ENCODE results near the gene FBXW4.

Gene FBXW4

GRCh38 chr10:101666083-101666482 is 28.9 kb downstream of the FBXW4 start:
- no peak overlapping the region for H3K4me3 ChIP-seq (ENCODE audit: low read depth, low read length)
- DNase-seq (ENCODE audit: low read depth), result no peak
- TF ChIP-seq CTCF (IDR thresholded peaks at IDR 0.05; ENCODE audit: insufficient read depth, low read depth, low read length, missing control alignments), result no peak

- no peak for DNase-seq (ENCODE audit: low read depth)
- H3K4me3 ChIP-seq (ENCODE audit: low read depth, low read length), result no peak overlapping the region
- TF ChIP-seq CTCF (IDR thresholded peaks at IDR 0.05; ENCODE audit: insufficient read depth, low read depth, low read length, missing control alignments), result no peak
Measured at GRCh38 chr10:101663097-101663496, 31.9 kb downstream of the FBXW4 start.

- no peak overlapping the region for H3K4me3 ChIP-seq (ENCODE audit: low read depth, low read length)
- TF ChIP-seq CTCF (IDR thresholded peaks at IDR 0.05; ENCODE audit: insufficient read depth, low read depth, low read length, missing control alignments), result no peak
- DNase-seq (ENCODE audit: low read depth), result no peak
Measured at GRCh38 chr10:101660256-101660655, 34.7 kb downstream of the FBXW4 start.

- DNase-seq (ENCODE audit: low read depth), result no peak
Measured at GRCh38 chr10:101658975-101659374, 36.0 kb downstream of the FBXW4 start.

GRCh38 chr10:101656890-101657289 is 38.1 kb downstream of the FBXW4 start:
- H3K4me3 ChIP-seq (ENCODE audit: low read depth, low read length), result no peak overlapping the region
- DNase-seq (ENCODE audit: low read depth), result no peak
- no peak for TF ChIP-seq CTCF (IDR thresholded peaks at IDR 0.05; ENCODE audit: insufficient read depth, low read depth, low read length, missing control alignments)

More at GRCh38 chr10:101658975-101659374, 36.0 kb downstream of the FBXW4 start:
- no peak overlapping the region for H3K4me3 ChIP-seq (ENCODE audit: low read depth, low read length)
- TF ChIP-seq CTCF (IDR thresholded peaks at IDR 0.05; ENCODE audit: insufficient read depth, low read depth, low read length, missing control alignments), result no peak

- no peak for TF ChIP-seq CTCF (IDR thresholded peaks at IDR 0.05; ENCODE audit: insufficient read depth, low read depth, low read length, missing control alignments)
- DNase-seq (ENCODE audit: low read depth), result no peak
Measured at GRCh38 chr10:101655570-101655969, 39.4 kb downstream of the FBXW4 start.

GRCh38 chr10:101653536-101653935 is 41.4 kb downstream of the FBXW4 start:
- no peak for TF ChIP-seq CTCF (IDR thresholded peaks at IDR 0.05; ENCODE audit: insufficient read depth, low read depth, low read length, missing control alignments)
- DNase-seq (ENCODE audit: low read depth), result no peak
- no peak overlapping the region for H3K4me3 ChIP-seq (ENCODE audit: low read depth, low read length)

More at GRCh38 chr10:101655570-101655969, 39.4 kb downstream of the FBXW4 start:
- no peak overlapping the region for H3K4me3 ChIP-seq (ENCODE audit: low read depth, low read length)

All from GM12865 (cell line).